Smooth muscle cell (in vitro differentiated cells): ENCODE results near the gene SMG7. TPM values are rescaled to one million over a fixed set of nuclear protein-coding genes. Genes with fewer than 3 reads are reported as not detected.

ENCODE experiments used
- DNase-seq: peaks from one replicate; lab custom pipeline; 2025; ENCODE audit not compliant: unreplicated experiment; lab: John Stamatoyannopoulos, UW
- H2AFZ ChIP-seq: fragments of 200-600 bp; sonication (generic); 2 replicates; pipeline ENCODE4 v1.6.0; 2016; ENCODE audit warnings: antibody characterized with exemption, low read depth, mild to moderate bottlenecking
- H3F3A ChIP-seq: fragments of 200-600 bp; sonication (generic); 2 replicates; pipeline ENCODE4 v1.6.0; 2017; ENCODE audit warnings: antibody characterized with exemption, low read depth
- H3K27ac ChIP-seq: fragments of 200-600 bp; sonication (generic); 2 replicates; pipeline ENCODE4 v1.5.1; 2016; ENCODE audit warnings: low read depth, mild to moderate bottlenecking
- H3K27me3 ChIP-seq: fragments of 200-600 bp; sonication (generic); 2 replicates; pipeline ENCODE4 v1.6.1; 2016; ENCODE audit warnings: low read depth, mild to moderate bottlenecking
- H3K36me3 ChIP-seq: fragments of 200-600 bp; sonication (generic); 2 replicates; pipeline ENCODE4 v1.5.1; 2016; ENCODE audit warnings: low read depth
- H3K4me1 ChIP-seq: fragments of 200-600 bp; sonication (generic); 2 replicates; pipeline ENCODE4 v1.5.1; 2016; ENCODE audit warnings: low read depth
- H3K4me2 ChIP-seq: fragments of 200-600 bp; sonication (generic); 2 replicates; pipeline ENCODE4 v1.6.0; 2016; ENCODE audit warnings: mild to moderate bottlenecking
- H3K4me3 ChIP-seq: fragments of 200-600 bp; sonication (generic); 2 replicates; pipeline ENCODE4 v1.5.1; 2016; ENCODE audit warnings: mild to moderate bottlenecking
- H3K79me2 ChIP-seq: fragments of 200-600 bp; sonication (generic); 2 replicates; pipeline ENCODE4 v1.6.0; 2016; ENCODE audit warnings: low read depth, mild to moderate bottlenecking
- H3K9ac ChIP-seq: fragments of 200-600 bp; sonication (generic); 2 replicates; pipeline ENCODE4 v1.6.0; 2016; ENCODE audit warnings: low read depth
- H3K9me3 ChIP-seq: fragments of 200-600 bp; sonication (generic); replicated peaks from 2 replicates; pipeline ENCODE4 v1.5.1; 2016; ENCODE audit warnings: low read depth
- H4K20me1 ChIP-seq: fragments of 200-600 bp; sonication (generic); 2 replicates; pipeline ENCODE4 v1.6.0; 2016; ENCODE audit warnings: low read depth
- CTCF ChIP-seq: fragments of 200-600 bp; sonication (generic); IDR thresholded peaks from 2 replicates; pipeline ENCODE4 v1.5.1; 2017; ENCODE audit warnings: borderline replicate concordance, mild to moderate bottlenecking, antibody characterized with exemption; ENCODE audit not compliant: insufficient read depth, poor library complexity, severe bottlenecking
- WGBS: methylation state at CpG from one replicate; pipeline ENCODE4 v1.1.7; 2016; ENCODE audit warnings: low lambda C conversion rate; 5-methylcytosine and 5-hydroxymethylcytosine counted together
- polyA plus RNA-seq: library from polyadenylated mRNA; unstranded; fragments of >200 nt; fragmentation: Nextera tagmentation; extraction: Ambion mirVana; gene quantifications from 2 replicates; pipeline ENCODE4 v1.2.1, GENCODE V29; 2016
- total RNA-seq: library from RNA; depleted of rRNA; stranded (reverse); fragments of >200 nt; gene quantifications from 2 replicates; pipeline ENCODE4 v1.2.3, GENCODE V29; 2014

Gene SMG7
- total and polyA plus RNA-seq, 2 experiments from 2014 or later = 18.3 to 40.4 TPM

DNA sequence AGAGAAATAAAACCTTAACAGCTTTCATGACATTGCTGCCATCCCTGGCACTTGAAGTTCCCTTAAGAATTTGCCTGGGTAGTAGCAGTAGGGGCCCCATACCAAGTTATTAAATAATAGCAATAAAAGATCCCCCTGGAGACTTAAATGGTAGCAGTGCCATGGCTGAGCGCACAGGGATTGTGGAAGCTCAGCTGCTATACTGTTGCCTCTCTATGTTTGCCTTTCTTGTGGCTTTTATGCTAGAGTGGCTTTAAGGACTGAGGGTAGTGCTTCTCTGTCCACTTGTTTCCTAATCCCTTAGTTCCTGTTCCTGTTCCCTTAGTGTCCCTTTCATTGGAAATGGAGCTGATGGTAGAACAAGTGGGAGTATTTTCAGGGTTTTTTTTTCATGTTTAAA, 75.8 kb downstream of the SMG7 start:
- Histone ChIP-seq H3F3A (no peaks in the 10 kb centered on the region), H2AFZ (no peak overlapping the region), H3K9ac (no peak overlapping the region), H4K20me1 (no peaks in the 10 kb centered on the region), H3K4me2 (no peak overlapping the region), H3K9me3 (no peaks in the 10 kb centered on the region), H3K27me3 (no peaks in the 10 kb centered on the region), H3K4me3 (no peak overlapping the region), H3K36me3 (peaks cover 42% of the 10 kb centered on the region), H3K27ac (no peak overlapping the region), H3K79me2 (no peaks in the 10 kb centered on the region), H3K4me1 (peaks cover 7% of the 10 kb centered on the region)
- DNase-seq = no peak
- TF ChIP-seq CTCF = no peak
- 100% methylated on average over 1 of the region's 1 CpG for WGBS

- 94% methylated on average over 3 of the region's 3 CpGs for WGBS
- H3K27me3 ChIP-seq = no peaks in the 10 kb centered on the region
- H3K4me3 ChIP-seq = no peak overlapping the region
- no peaks in the 10 kb centered on the region for H3K9me3 ChIP-seq
- H3K9ac ChIP-seq = no peak overlapping the region
- H3K4me1 ChIP-seq = peaks cover 7% of the 10 kb centered on the region
- H3K79me2 ChIP-seq = no peaks in the 10 kb centered on the region
- H3K4me2 ChIP-seq = no peak overlapping the region
- no peak for TF ChIP-seq CTCF
- no peak overlapping the region for H2AFZ ChIP-seq
- H4K20me1 ChIP-seq = no peaks in the 10 kb centered on the region
- no peak overlapping the region for H3K27ac ChIP-seq
- peaks cover 35% of the 10 kb centered on the region for H3K36me3 ChIP-seq
- no peaks in the 10 kb centered on the region for H3F3A ChIP-seq
- DNase-seq = no peak
These were observed 78.6 kb downstream of the SMG7 start for GRCh38 chr1:183550915-183551314.

DNA sequence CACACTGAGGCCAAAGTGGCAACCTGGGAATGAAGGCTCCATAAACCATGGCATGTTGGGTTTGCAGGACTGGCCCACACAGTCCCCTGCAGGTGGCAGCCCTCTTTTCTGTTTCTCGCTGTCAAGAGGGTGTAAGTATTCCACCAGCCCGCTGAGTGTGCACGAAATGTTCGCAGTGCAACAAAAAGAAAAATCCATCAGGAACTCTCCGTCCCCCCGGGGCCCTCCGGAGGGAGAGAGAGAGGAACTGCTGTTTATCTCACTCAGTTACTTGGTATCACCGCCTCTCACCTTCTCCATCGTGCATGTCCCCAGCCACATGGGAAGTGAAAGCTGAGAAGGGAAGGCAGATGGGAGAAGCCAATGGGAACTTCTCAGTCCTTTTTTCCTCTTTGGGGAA, 79.6 kb downstream of the SMG7 start:
- H3F3A ChIP-seq = no peaks in the 10 kb centered on the region
- 93% methylated on average over 9 of the region's 9 CpGs for WGBS
- no peak for TF ChIP-seq CTCF
- no peak overlapping the region for H3K4me2 ChIP-seq
- no peak for DNase-seq
- no peaks in the 10 kb centered on the region for H3K27me3 ChIP-seq
- no peak overlapping the region for H3K4me3 ChIP-seq
- H3K9me3 ChIP-seq = no peaks in the 10 kb centered on the region
- H3K27ac ChIP-seq = no peak overlapping the region
- peaks cover 28% of the 10 kb centered on the region for H3K36me3 ChIP-seq
- no peak overlapping the region for H3K9ac ChIP-seq
- H3K79me2 ChIP-seq = no peaks in the 10 kb centered on the region
- no peaks in the 10 kb centered on the region for H4K20me1 ChIP-seq
- no peak overlapping the region for H2AFZ ChIP-seq
- H3K4me1 ChIP-seq = peaks cover 7% of the 10 kb centered on the region

DNA sequence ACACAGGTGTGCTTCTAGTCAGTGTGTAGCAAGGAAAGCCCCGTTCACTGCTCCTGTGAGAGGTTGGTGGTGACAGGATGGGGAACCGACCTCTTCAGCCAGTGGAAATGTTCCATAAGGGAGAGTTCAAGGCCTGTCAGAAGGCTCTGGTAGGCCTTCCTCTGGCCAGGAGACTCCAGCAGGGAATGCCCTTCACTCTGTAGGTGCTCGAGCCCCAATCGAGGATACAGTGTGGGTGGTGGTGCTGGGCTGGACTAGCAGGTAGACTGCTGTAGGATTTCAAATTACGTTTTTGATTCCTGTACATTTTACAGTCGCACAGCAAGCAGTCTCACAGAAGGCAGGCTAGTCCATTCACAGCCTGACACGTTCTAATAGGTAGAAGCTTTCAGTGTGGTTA, 80.1 kb downstream of the SMG7 start:
- no peaks in the 10 kb centered on the region for H3K9me3 ChIP-seq
- no peak overlapping the region for H3K4me3 ChIP-seq
- 96% methylated on average over 7 of the region's 7 CpGs for WGBS
- H3K27ac ChIP-seq = no peak overlapping the region
- no peak for DNase-seq
- peaks cover 7% of the 10 kb centered on the region for H3K4me1 ChIP-seq
- no peak overlapping the region for H2AFZ ChIP-seq
- H3K4me2 ChIP-seq = no peak overlapping the region
- H3K36me3 ChIP-seq = peaks cover 28% of the 10 kb centered on the region
- H3F3A ChIP-seq = no peaks in the 10 kb centered on the region
- no peaks in the 10 kb centered on the region for H3K79me2 ChIP-seq
- H3K9ac ChIP-seq = no peak overlapping the region
- H4K20me1 ChIP-seq = no peaks in the 10 kb centered on the region
- TF ChIP-seq CTCF = no peak
- H3K27me3 ChIP-seq = no peaks in the 10 kb centered on the region
